Loucy (cell line): ENCODE data around the gene KCND2.

Experiments used
- CTCF ChIP-seq: fragments of 200-600 bp; sonication (generic); conservative IDR thresholded peaks from 2 replicates; pipeline ENCODE4 v1.5.1; 2014; ENCODE audit warnings: mild to moderate bottlenecking, antibody characterized with exemption, low read length
- EZH2phosphoT487 ChIP-seq: fragments of 200-600 bp; IDR thresholded peaks from 2 replicates; pipeline ENCODE4 v1.6.1; 2018; ENCODE audit warnings: antibody characterized with exemption, mild to moderate bottlenecking, moderate library complexity, borderline replicate concordance

GRCh38 chr7:120760851-120761250 is 487.9 kb downstream of the KCND2 start:
- no peak for TF ChIP-seq CTCF
- no peak for TF ChIP-seq EZH2phosphoT487
